GM21390 (cell line): ENCODE data around the gene TRMT1L.
A peak's percentile ranks its signal among the peaks of the same experiment; 100 is the strongest.
"Not testable (repeated sequence)": the region's sequence is repeated elsewhere in the genome, so short reads cannot be mapped to it uniquely, and the experiment has no call there.

Source experiments
- ATAC-seq: cut with Tn5 transposase; IDR thresholded peaks from one replicate; pipeline ENCODE4 v1.9.1; 2021; ENCODE audit not compliant: unreplicated experiment

TRMT1L gene, protein sequence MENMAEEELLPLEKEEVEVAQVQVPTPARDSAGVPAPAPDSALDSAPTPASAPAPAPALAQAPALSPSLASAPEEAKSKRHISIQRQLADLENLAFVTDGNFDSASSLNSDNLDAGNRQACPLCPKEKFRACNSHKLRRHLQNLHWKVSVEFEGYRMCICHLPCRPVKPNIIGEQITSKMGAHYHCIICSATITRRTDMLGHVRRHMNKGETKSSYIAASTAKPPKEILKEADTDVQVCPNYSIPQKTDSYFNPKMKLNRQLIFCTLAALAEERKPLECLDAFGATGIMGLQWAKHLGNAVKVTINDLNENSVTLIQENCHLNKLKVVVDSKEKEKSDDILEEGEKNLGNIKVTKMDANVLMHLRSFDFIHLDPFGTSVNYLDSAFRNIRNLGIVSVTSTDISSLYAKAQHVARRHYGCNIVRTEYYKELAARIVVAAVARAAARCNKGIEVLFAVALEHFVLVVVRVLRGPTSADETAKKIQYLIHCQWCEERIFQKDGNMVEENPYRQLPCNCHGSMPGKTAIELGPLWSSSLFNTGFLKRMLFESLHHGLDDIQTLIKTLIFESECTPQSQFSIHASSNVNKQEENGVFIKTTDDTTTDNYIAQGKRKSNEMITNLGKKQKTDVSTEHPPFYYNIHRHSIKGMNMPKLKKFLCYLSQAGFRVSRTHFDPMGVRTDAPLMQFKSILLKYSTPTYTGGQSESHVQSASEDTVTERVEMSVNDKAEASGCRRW

GRCh38 chr1:185156854-185157598 is at the start of gene TRMT1L, which contains the start of gene SWT1:
Gene TRMT1L, minus strand, starts transcription at chr1:185156953. Its CDS starts 241 bp downstream, at chr1:185156712.
Gene SWT1, plus strand, starts transcription at chr1:185157167. Its CDS starts 3,675 bp downstream, at chr1:185160842.
- ATAC-seq = peak; percentile 90

DNA sequence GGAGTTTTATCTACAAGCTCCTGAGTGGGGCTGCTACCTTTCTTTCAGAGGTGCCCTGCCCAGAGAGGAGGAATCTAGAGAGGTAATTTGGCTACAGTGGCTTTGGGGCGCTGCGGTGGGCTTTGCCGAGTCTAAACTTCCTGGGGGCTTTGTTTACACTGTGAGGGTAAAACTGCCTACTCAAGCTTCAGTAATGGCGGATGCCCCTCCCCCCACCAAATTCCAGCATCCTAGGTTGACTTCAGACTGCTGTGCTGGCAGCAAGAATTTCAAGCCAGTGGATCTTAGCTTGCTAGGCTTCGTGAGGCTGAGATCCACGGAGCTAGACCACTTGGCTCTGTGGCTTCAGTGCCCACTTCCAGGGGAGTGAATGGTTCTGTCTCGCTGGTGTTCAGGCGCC is 44.1 kb upstream of the TRMT1L start:
- ATAC-seq = no peak

DNA sequence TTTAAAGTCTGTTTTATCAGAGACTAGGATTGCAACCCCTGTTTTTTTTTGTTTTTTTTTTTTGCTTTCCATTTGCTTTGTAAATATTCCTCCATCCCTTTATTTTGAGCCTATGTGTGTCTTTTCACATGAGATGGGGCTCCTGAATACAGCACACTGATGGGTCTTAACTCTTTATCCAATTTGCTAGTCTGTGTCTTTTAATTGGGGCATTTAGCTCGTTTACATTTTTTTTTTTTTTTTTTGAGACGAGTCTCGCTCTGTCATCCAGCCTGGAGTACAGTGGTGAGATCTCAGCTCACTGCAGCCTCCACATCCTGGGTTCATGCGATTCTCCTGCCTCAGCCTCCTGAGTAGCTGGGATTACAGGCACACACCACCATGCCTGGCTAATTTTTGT is 42.0 kb upstream of the TRMT1L start:
- ATAC-seq = not testable (repeated sequence)

GRCh38 chr1:185193756-185194155 is 37.0 kb upstream of the TRMT1L start:
- ATAC-seq = no peak

- peak; percentile 94 for ATAC-seq
These were observed 13.6 kb upstream of the TRMT1L start for GRCh38 chr1:185170291-185170848.

GRCh38 chr1:185166106-185166505 is 9.4 kb upstream of the TRMT1L start:
- no peak for ATAC-seq

DNA sequence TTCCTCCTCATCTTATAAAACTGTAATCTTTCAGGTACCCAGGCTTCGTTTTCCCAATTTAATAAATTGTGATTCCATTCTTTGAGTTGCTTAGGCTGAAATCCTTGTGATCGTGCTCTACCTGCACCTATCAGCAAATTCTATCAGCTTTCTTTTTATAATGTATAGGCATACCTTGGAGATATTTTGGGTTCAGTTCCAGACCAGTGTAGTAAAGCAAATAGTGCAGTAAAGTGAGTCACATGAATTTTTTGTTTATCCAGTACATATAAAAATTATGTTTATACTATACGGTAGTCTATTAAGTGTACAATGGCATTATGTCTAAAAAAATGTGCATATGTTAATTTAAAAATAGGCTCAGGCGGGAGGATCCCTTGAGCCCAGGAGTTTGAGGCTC is 5.7 kb upstream of the TRMT1L start:
- no peak for ATAC-seq

DNA sequence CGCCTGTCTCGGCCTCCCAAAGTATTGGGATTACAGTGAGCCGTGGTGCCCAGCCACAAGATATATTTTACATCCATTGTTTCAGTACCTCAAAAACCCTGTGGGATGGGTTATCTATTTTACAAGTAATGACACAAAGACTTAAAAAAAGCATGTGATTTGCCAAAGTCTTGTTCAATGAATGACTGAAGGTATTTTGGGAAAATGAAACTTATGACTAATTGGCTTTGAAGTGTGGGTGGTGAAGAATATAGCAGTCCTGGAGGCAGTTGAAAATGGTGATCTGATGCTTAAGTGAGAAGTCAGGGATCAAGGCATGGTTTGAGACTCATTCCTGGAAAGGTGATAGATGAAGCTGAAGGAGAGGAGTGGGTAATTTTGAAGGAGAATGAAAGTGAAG is 3.2 kb upstream of the TRMT1L start:
- ATAC-seq = no peak

- no peak for ATAC-seq
These were observed 2.0 kb upstream of the TRMT1L start for GRCh38 chr1:185158800-185159199.

DNA sequence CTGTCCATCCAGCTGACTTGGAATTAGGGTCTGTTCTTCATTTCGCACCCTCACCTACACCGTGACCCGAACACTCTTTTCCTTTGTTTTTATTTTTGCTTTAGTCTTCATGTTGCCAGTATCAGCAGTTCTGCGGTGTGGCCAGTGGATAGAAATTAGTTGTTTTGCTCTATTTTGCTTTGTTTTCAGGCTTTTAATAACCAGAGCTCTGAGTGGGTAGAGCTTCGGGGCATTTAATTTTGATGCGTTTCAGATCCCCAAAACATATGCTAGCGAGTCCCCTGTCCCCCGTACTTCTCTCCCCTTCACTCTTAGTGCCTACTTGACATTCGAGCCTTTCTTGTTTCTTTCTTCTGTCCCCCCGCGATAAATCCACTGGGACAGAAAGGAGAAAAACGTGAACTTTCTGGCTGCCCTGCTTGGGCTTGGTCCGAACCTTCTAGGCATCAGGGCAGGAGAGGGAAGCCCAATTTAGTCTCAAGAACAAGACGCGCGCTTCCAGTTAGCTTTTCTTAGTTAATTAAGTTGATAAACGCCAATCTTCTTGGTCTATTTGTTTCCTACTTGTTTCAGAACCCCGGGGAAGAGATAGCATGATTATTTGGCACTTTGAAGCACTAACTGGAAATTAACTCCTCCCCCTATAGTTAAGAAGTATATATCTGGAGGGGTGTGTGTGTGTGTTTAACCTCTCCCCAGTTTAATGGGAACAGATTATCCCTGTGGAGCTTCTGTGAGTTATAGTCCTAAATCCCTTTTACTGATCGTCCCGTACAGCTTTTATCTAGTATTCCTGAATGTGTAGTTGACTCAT is 1.1 kb upstream of the TRMT1L start:
- ATAC-seq = no peak

GRCh38 chr1:185156288-185156853 is 382 bp downstream of the TRMT1L start:
- ATAC-seq = peak; percentile 29

DNA sequence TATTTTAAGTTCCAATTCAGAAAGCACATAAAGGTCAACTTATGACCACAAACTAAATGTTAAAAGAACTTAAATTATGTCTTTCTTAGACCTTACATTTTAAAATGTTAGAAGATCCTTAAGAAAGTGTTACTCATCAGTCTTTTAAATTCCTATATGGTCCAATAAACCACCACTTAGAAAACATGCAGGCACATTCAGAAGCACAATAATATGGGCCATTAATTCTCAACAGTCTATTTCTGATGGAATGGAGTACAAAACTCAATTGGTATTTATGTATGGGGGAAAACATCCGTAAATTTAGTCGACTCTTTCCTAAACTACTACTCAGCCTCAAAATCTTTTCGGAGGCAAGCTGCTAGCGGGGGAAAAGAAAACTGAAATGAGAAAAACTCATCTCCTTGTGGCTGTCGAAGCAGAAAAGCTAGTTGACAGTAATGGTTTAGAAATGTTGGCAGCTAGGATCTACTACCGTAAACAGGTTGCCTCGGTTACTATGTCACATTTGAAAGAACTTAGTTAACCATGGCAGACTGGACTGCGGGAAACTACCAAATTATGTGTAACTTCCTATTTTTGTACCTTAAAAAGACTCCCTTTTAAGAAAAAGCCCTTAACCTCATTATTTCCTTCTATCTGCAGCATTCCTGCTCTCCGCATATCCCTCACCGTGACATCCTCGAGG is 1.0 kb downstream of the TRMT1L start:
- no peak for ATAC-seq

DNA sequence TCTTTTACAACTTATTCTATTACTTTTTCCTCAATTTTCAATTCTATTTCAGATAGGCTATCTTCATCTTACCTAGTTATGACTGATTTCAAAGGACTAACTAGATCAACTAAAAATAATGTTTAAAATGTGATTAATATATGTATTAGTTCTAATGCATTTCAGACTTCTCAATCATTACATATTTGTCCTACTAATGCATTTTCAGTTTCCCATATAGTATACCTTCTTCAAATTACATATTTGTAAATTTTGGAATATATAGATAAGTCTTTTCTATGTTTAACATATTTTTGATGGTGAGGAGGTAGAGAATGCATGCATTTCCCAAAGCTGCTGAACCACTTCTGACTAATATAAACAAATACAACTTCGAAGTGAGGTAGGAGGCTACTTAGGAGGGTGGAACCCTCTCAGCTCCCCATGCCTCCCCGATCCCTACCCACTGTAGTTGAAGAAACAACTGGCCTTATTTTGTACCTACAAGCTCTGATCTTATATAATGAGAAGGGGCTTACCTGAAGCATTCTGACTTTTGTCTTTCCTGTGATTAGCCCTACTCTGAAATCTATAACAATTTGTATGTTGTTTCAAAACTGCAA is 1.7 kb downstream of the TRMT1L start:
- ATAC-seq = no peak

- ATAC-seq = no peak
These were observed 4.5 kb downstream of the TRMT1L start for GRCh38 chr1:185152187-185152767.

GRCh38 chr1:185151215-185151614 is 5.5 kb downstream of the TRMT1L start:
- ATAC-seq = no peak

DNA sequence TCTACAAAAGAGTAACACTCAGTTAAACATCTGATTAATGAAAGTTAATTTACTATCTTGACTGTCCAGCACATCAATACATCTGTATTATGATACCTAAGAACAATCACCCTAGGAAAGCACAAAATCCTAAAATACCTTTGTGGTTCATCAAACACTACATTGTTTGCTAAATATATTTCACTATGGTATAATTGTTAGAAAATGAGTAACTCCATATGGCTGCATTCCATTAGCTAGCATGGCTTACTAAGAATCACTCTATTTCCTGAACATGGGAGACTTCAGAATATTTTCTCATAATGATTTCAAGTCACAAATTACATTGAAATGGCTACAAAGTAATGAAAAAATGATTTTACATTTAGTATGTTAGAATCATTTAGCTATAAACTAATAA is 12.5 kb downstream of the TRMT1L start:
- no peak for ATAC-seq

DNA sequence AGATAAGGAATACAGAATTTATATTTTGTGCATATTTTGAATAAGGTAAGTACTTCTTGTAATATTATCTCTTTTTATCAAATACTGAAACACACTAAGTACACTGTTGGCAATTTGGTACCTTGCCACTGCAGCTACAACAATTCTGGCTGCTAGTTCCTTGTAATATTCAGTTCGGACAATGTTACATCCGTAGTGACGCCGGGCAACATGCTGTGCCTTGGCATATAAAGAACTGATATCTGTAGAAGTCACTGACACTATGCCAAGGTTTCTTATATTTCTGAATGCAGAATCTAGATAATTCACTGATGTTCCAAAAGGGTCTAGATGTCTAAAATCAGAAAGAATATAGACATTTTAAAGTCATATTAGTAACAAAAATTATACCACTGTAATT is 17.5 kb downstream of the TRMT1L start:
- ATAC-seq = no peak

DNA sequence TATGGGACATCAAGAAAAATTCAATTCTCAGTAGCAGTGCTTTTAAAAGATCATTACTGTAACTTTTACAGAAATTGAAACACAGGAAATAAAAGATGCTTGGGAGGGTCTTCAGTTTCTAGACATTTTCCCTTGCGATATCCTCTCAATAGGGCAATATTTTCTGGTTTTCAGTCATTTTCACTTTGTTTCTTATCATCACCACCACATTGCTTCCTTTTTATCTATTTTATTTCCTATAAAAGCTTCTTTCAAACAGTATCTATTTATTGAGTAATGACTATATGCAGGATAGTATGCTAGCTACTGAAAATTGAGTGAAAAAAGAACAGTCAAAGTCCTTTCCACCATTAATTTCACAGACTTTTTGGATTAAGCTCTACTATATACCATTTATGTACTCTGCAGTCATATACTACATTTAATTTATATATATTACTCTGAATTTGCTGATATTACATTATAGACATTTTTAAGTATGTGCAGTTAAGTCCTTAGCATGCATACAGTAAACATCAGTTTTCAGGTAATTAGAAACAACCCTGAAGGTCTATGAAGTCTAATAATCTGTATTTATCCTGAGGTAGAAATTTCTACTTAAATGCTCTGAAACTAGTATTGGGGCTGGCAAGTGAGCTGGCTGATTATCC is 18.7 kb downstream of the TRMT1L start:
- ATAC-seq = no peak
